ENCODE data around the gene ASPG. TPM values are rescaled to one million over a fixed set of nuclear protein-coding genes. Genes with fewer than 3 reads are reported as not detected.

ASPG gene
- total RNA-seq, 1 donor from 2014 or later: not detected

GRCh38 chr14:104120281-104120741 is 34.8 kb downstream of the ASPG start:
- H3K36me3 Mint-ChIP-seq: no peaks in the 10 kb centered on the region
- peak overlapping the region; percentile 74 for H3K4me3 Mint-ChIP-seq
- no peak for DNase-seq (ENCODE audit: extremely low spot score, unreplicated experiment)
- H3K27ac Mint-ChIP-seq: peak overlapping the region; percentile 91
- peaks cover 60% of the 10 kb centered on the region for H3K27me3 Mint-ChIP-seq
- H3K4me1 Mint-ChIP-seq (ENCODE audit: unreplicated experiment): no peaks in the 10 kb centered on the region
- no peaks in the 10 kb centered on the region for H3K9me3 Mint-ChIP-seq
- TF ChIP-seq, protein P1, sequence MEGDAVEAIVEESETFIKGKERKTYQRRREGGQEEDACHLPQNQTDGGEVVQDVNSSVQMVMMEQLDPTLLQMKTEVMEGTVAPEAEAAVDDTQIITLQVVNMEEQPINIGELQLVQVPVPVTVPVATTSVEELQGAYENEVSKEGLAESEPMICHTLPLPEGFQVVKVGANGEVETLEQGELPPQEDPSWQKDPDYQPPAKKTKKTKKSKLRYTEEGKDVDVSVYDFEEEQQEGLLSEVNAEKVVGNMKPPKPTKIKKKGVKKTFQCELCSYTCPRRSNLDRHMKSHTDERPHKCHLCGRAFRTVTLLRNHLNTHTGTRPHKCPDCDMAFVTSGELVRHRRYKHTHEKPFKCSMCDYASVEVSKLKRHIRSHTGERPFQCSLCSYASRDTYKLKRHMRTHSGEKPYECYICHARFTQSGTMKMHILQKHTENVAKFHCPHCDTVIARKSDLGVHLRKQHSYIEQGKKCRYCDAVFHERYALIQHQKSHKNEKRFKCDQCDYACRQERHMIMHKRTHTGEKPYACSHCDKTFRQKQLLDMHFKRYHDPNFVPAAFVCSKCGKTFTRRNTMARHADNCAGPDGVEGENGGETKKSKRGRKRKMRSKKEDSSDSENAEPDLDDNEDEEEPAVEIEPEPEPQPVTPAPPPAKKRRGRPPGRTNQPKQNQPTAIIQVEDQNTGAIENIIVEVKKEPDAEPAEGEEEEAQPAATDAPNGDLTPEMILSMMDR (conservative IDR thresholded peaks at IDR 0.05): no peak

GRCh38 chr14:104121142-104121541 is 35.6 kb downstream of the ASPG start:
- H3K27me3 Mint-ChIP-seq: peaks cover 52% of the 10 kb centered on the region
- TF ChIP-seq, protein P1 (conservative IDR thresholded peaks at IDR 0.05): no peak
- no peaks in the 10 kb centered on the region for H3K9me3 Mint-ChIP-seq
- no peak for DNase-seq (ENCODE audit: extremely low spot score, unreplicated experiment)
- H3K4me1 Mint-ChIP-seq (ENCODE audit: unreplicated experiment): no peaks in the 10 kb centered on the region
- no peaks in the 10 kb centered on the region for H3K36me3 Mint-ChIP-seq
- no peak overlapping the region for H3K27ac Mint-ChIP-seq
- H3K4me3 Mint-ChIP-seq: no peak overlapping the region

DNA sequence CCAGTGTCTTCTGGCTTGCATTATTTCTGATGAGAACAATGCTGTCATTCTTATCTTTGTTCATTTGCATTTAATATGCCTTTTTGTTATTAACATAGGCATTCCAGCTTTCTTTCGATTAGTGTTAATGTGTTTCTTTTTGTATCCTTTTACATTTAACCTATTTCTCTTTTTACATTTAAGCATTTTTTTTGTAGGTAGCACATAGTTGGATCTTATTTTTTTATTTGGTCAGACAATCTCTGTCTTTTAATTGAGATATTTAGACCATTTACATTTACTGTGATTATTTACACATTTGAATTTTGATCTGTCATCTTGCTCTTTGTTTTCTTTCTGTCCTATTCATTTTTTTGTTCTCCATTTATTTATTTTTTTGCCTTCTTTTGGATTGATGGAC is 38.4 kb downstream of the ASPG start:
- no peak overlapping the region for H3K4me3 Mint-ChIP-seq
- H3K27me3 Mint-ChIP-seq: peaks cover 49% of the 10 kb centered on the region
- DNase-seq (ENCODE audit: extremely low spot score, unreplicated experiment): no peak
- H3K4me1 Mint-ChIP-seq (ENCODE audit: unreplicated experiment): no peaks in the 10 kb centered on the region
- no peaks in the 10 kb centered on the region for H3K36me3 Mint-ChIP-seq
- H3K27ac Mint-ChIP-seq: no peak overlapping the region
- H3K9me3 Mint-ChIP-seq: no peaks in the 10 kb centered on the region
- TF ChIP-seq, protein P1 (conservative IDR thresholded peaks at IDR 0.05): no peak

DNA sequence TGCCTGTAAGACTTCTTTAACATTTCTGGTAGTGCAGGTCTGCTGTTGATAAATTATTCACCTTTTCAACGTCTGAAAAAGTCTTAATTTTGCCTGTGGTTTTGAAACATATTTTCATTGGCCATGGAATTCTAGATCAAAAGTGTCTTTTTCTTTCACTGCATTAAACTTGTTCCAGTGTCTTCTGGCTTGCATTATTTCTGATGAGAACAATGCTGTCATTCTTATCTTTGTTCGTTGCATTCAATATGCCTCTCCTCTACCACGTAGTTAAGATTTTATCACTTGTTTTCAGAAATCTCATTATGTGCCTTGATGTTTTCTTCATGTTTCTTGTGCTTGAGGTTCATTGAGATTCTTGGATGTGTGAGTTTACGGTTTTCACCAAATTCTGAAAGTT is 39.5 kb downstream of the ASPG start:
- H3K36me3 Mint-ChIP-seq: peaks cover 3% of the 10 kb centered on the region
- no peak for DNase-seq (ENCODE audit: extremely low spot score, unreplicated experiment)
- H3K4me1 Mint-ChIP-seq (ENCODE audit: unreplicated experiment): no peaks in the 10 kb centered on the region
- peaks cover 47% of the 10 kb centered on the region for H3K27me3 Mint-ChIP-seq
- TF ChIP-seq, protein P1 (conservative IDR thresholded peaks at IDR 0.05): no peak
- no peak overlapping the region for H3K27ac Mint-ChIP-seq
- H3K4me3 Mint-ChIP-seq: no peak overlapping the region
- H3K9me3 Mint-ChIP-seq: peaks cover 7% of the 10 kb centered on the region

DNA sequence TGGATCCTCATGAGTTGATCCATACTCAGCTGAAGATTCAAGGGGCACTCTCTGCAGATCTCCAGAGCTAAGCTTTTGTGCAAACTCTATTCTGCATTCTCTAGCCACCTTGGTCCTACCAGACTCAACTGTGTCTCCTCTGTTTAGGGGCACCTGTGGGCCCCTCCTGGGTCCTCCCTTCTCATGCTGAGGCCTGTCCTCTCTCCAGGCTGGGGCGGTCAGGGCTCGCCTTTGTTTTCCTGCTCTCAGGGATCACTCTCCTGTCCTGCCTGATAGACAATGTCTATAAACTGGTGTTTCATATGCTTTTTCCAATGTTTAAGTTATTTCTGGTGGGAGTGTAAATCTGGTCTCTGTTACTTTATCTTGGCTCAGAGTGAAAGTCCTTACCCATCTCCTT is 41.3 kb downstream of the ASPG start:
- Mint-ChIP-seq H3K27me3 (peaks cover 37% of the 10 kb centered on the region), H3K4me1 (ENCODE audit: unreplicated experiment) (no peaks in the 10 kb centered on the region), H3K4me3 (no peak overlapping the region), H3K36me3 (peaks cover 3% of the 10 kb centered on the region), H3K9me3 (peaks cover 9% of the 10 kb centered on the region), H3K27ac (no peak overlapping the region)
- TF ChIP-seq, protein P1 (conservative IDR thresholded peaks at IDR 0.05): no peak
- DNase-seq (ENCODE audit: extremely low spot score, unreplicated experiment): no peak

- H3K36me3 Mint-ChIP-seq: peaks cover 3% of the 10 kb centered on the region
- no peaks in the 10 kb centered on the region for H3K4me1 Mint-ChIP-seq (ENCODE audit: unreplicated experiment)
- H3K4me3 Mint-ChIP-seq: no peak overlapping the region
- TF ChIP-seq, protein P1 (conservative IDR thresholded peaks at IDR 0.05): no peak
- H3K9me3 Mint-ChIP-seq: peaks cover 9% of the 10 kb centered on the region
- H3K27ac Mint-ChIP-seq: no peak overlapping the region
- H3K27me3 Mint-ChIP-seq: peaks cover 44% of the 10 kb centered on the region
- no peak for DNase-seq (ENCODE audit: extremely low spot score, unreplicated experiment)
Observed at GRCh38 chr14:104128981-104129380, 43.5 kb downstream of the ASPG start.
